Glutamatergic neuron (in vitro differentiated cells): ENCODE measurements around the gene TPTE2. TPM values are rescaled to one million over a fixed set of nuclear protein-coding genes. Genes with fewer than 3 reads are reported as not detected.
"Not testable (repeated sequence)": the region's sequence is repeated elsewhere in the genome, so short reads cannot be mapped to it uniquely, and the experiment has no call there.

Experiments used
- DNase-seq: peaks from one replicate; pipeline ENCODE4 v3.0.0; 2022
- H3K27ac Mint-ChIP-seq: one replicate; pipeline ENCODE4 v1.8.0; 2020; ENCODE audit warnings: mild to moderate bottlenecking, mixed read lengths, inconsistent platforms; ENCODE audit not compliant: unreplicated experiment
- H3K27me3 Mint-ChIP-seq: one replicate; pipeline ENCODE4 v1.8.0; 2020; ENCODE audit warnings: mild to moderate bottlenecking, moderate library complexity, mixed read lengths, inconsistent platforms; ENCODE audit not compliant: unreplicated experiment
- H3K36me3 Mint-ChIP-seq: one replicate; pipeline ENCODE4 v1.8.0; 2020; ENCODE audit warnings: mild to moderate bottlenecking, mixed read lengths, inconsistent platforms; ENCODE audit not compliant: unreplicated experiment
- H3K4me1 Mint-ChIP-seq: one replicate; pipeline ENCODE4 v1.8.0; 2020; ENCODE audit warnings: mild to moderate bottlenecking, low read depth, mixed read lengths, inconsistent platforms; ENCODE audit not compliant: unreplicated experiment
- H3K4me3 Mint-ChIP-seq: one replicate; pipeline ENCODE4 v1.8.0; 2020; ENCODE audit warnings: mild to moderate bottlenecking, mixed read lengths, inconsistent platforms; ENCODE audit not compliant: unreplicated experiment
- H3K9me3 Mint-ChIP-seq: one replicate; pipeline ENCODE4 v1.8.0; 2020; ENCODE audit warnings: mild to moderate bottlenecking, moderate library complexity, mixed read lengths, inconsistent platforms; ENCODE audit not compliant: unreplicated experiment
- total RNA-seq: library from RNA; stranded (reverse); fragmentation: NEBNext Ultra II Directional; extraction: Animal tissue kit (Norgen Biotek cat#: 25700); gene quantifications from one replicate; pipeline ENCODE4 v1.2.1, GENCODE V29; 2021; ENCODE audit not compliant: unreplicated experiment
- TF ChIP-seq, protein P1 (sequence below): fragments of 200-600 bp; sonication (generic); IDR thresholded peaks from one replicate; pipeline ENCODE4 v1.5.0; 2021; ENCODE audit not compliant: partially characterized antibody, unreplicated experiment

TPTE2 gene
- total RNA-seq, 1 donor from 2014 or later = not detected

DNA sequence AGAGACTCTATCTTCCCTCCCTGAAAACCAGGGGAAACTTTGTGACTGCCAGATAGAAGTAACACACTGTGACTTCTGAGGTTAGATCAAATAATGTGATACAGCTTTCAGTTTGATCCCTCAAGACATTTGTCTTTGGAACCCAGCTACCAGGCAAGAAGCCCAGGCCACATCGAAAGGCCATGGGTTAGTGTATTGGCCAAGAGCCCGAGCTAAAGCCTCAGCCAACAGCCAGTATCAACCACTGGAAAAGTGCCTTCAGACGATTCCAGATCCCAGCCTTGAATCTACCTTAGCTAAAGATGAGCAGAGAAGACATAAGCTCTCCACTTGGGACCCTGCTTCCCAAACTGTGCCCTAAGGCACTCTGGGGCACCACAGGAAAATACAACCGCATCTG is 10.9 kb upstream of the TPTE2 start:
- peaks cover 2% of the 10 kb centered on the region for H3K9me3 Mint-ChIP-seq
- H3K27ac Mint-ChIP-seq = no peak overlapping the region
- H3K36me3 Mint-ChIP-seq = no peaks in the 10 kb centered on the region
- TF ChIP-seq, protein P1, sequence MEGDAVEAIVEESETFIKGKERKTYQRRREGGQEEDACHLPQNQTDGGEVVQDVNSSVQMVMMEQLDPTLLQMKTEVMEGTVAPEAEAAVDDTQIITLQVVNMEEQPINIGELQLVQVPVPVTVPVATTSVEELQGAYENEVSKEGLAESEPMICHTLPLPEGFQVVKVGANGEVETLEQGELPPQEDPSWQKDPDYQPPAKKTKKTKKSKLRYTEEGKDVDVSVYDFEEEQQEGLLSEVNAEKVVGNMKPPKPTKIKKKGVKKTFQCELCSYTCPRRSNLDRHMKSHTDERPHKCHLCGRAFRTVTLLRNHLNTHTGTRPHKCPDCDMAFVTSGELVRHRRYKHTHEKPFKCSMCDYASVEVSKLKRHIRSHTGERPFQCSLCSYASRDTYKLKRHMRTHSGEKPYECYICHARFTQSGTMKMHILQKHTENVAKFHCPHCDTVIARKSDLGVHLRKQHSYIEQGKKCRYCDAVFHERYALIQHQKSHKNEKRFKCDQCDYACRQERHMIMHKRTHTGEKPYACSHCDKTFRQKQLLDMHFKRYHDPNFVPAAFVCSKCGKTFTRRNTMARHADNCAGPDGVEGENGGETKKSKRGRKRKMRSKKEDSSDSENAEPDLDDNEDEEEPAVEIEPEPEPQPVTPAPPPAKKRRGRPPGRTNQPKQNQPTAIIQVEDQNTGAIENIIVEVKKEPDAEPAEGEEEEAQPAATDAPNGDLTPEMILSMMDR = no peak
- no peaks in the 10 kb centered on the region for H3K27me3 Mint-ChIP-seq
- H3K4me3 Mint-ChIP-seq = no peak overlapping the region
- DNase-seq = no peak
- no peaks in the 10 kb centered on the region for H3K4me1 Mint-ChIP-seq

DNA sequence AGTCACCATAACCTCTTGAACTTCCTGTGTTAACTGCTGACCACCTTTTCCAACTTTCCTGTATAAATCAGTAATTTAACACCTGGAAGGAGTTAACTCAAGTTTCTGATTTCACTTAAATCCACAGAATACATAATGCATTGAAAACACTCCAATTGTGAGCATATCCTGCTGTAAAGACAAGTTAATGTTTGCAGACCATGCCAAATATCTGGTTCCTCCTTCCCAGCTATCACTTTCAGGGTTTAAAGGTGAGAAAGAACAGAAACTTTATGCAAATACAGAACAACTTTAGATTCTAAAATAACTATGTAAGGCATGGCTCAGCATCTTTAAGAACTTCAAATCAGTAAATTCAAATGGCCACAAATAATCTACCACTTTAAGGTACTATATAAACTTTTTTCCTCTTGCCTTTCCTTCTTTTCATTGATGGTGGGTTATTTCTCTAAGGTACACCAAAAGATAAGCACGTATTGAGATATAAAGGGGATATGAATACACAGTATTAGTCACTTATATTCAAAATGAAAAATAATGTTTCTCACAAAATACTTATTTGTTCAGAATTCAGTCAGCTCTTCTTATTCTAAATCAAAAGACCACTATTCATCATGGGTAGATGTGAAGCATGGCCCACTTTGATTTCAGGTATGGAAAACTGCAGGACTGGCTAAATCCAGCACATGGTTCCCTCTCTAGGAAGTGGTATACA is 6.6 kb upstream of the TPTE2 start:
- no peak overlapping the region for H3K27ac Mint-ChIP-seq
- no peak for DNase-seq
- no peaks in the 10 kb centered on the region for H3K4me1 Mint-ChIP-seq
- peaks cover 4% of the 10 kb centered on the region for H3K9me3 Mint-ChIP-seq
- no peaks in the 10 kb centered on the region for H3K36me3 Mint-ChIP-seq
- TF ChIP-seq, protein P1 = no peak
- H3K4me3 Mint-ChIP-seq = no peak overlapping the region
- no peaks in the 10 kb centered on the region for H3K27me3 Mint-ChIP-seq

- Mint-ChIP-seq H3K9me3 (no peaks in the 10 kb centered on the region), H3K4me3 (no peak overlapping the region), H3K27me3 (no peaks in the 10 kb centered on the region), H3K27ac (no peak overlapping the region), H3K36me3 (no peaks in the 10 kb centered on the region), H3K4me1 (no peaks in the 10 kb centered on the region)
- TF ChIP-seq, protein P1 = no peak
- DNase-seq = no peak
Observed at GRCh38 chr13:19561585-19561984, 253 bp upstream of the TPTE2 start.

GRCh38 chr13:19560672-19561071 is 660 bp downstream of the TPTE2 start:
- not testable (repeated sequence) for H3K4me1 Mint-ChIP-seq, H3K27ac Mint-ChIP-seq, H3K4me3 Mint-ChIP-seq, H3K36me3 Mint-ChIP-seq, DNase-seq, H3K9me3 Mint-ChIP-seq, H3K27me3 Mint-ChIP-seq

DNA sequence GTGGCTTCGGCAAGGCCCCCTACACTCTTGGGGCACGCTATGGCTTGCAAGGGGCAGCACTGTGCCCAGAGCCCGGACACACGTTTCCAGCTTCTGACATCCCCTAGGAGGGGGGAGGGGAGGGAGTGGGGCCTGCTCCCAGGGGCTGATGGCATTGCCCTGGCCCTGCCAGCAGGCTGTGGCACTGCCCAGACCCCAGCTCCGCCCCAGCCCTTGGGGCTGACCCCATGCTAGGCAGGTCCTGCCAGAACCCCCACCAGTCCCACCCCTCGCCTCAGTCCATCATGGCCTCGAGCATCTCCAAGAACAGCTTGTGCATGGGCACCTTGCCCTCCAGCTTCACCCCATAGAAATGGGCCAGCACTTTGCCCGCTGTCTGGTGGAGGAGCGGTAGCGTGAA is 1.6 kb downstream of the TPTE2 start:
- DNase-seq, H3K4me3 Mint-ChIP-seq, H3K36me3 Mint-ChIP-seq, H3K27ac Mint-ChIP-seq, H3K9me3 Mint-ChIP-seq, H3K4me1 Mint-ChIP-seq, H3K27me3 Mint-ChIP-seq: not testable (repeated sequence)

- H3K4me1 Mint-ChIP-seq = not testable (repeated sequence)
Observed at GRCh38 chr13:19557287-19557686, 4.0 kb downstream of the TPTE2 start.

DNA sequence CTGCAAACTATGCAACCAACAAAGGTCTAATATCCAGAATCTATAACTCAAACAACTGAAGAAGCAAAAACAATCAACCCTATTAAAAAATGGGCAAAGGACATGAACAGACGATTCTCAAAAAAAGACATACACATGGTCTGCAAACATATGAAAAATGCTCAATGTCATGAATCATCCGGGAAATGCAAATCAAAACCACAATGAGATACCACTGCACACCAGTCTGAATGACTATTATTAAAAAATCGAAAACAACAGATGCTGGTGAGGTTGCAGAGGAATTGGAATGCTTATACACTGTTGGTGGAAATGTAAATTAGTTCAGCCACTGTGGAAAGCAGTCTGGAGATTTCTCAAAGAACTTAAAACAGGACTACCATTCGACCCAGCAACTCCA is 12.1 kb downstream of the TPTE2 start:
- not testable (repeated sequence) for H3K9me3 Mint-ChIP-seq, H3K4me1 Mint-ChIP-seq, DNase-seq, H3K27ac Mint-ChIP-seq, H3K36me3 Mint-ChIP-seq, H3K27me3 Mint-ChIP-seq, H3K4me3 Mint-ChIP-seq

More at GRCh38 chr13:19557287-19557686, 4.0 kb downstream of the TPTE2 start:
- not testable (repeated sequence) for H3K4me3 Mint-ChIP-seq, DNase-seq, H3K27ac Mint-ChIP-seq, H3K27me3 Mint-ChIP-seq, H3K9me3 Mint-ChIP-seq, H3K36me3 Mint-ChIP-seq

GRCh38 chr13:19525634-19526033 is 35.7 kb downstream of the TPTE2 start:
- H3K4me3 Mint-ChIP-seq, H3K36me3 Mint-ChIP-seq, H3K27me3 Mint-ChIP-seq, H3K4me1 Mint-ChIP-seq, DNase-seq, H3K27ac Mint-ChIP-seq: not testable (repeated sequence)
- peaks cover 13% of the 10 kb centered on the region for H3K9me3 Mint-ChIP-seq
